H9 (cell line): Measurements from ENCODE around the gene WDFY1. TPM values are rescaled to one million over a fixed set of nuclear protein-coding genes. Genes with fewer than 3 reads are reported as not detected.

Experiments
- DNase-seq: peaks from one replicate; pipeline ENCODE4 v3.0.0-alpha.2; 2017
- H2AFZ ChIP-seq: one replicate; pipeline ENCODE4 v1.6.1; 2013; ENCODE audit warnings: mild to moderate bottlenecking, low read length, control low read depth, moderate library complexity
- H2AK5ac ChIP-seq: 2 replicates; pipeline ENCODE4 v1.6.1; 2013; ENCODE audit warnings: low read length, control low read depth, mixed read lengths; ENCODE audit not compliant: insufficient read length
- H2BK120ac ChIP-seq: one replicate; pipeline ENCODE4 v1.6.1; 2013; ENCODE audit warnings: low read depth, mild to moderate bottlenecking, low read length, control low read depth, inconsistent platforms; ENCODE audit not compliant: poor library complexity, severe bottlenecking
- H2BK12ac ChIP-seq: 2 replicates; pipeline ENCODE4 v1.6.1; 2013; ENCODE audit warnings: low read length, control low read depth, mixed read lengths, low read depth; ENCODE audit not compliant: insufficient read length
- H2BK15ac ChIP-seq: 2 replicates; pipeline ENCODE4 v1.6.1; 2013; ENCODE audit warnings: low read depth, low read length, control low read depth
- H2BK20ac ChIP-seq: one replicate; pipeline ENCODE4 v1.6.1; 2013; ENCODE audit warnings: low read depth, mild to moderate bottlenecking, low read length, control low read depth, inconsistent platforms; ENCODE audit not compliant: poor library complexity, severe bottlenecking
- H2BK5ac ChIP-seq: 2 replicates; pipeline ENCODE4 v1.6.1; 2013; ENCODE audit warnings: low read length, control low read depth, mixed read lengths; ENCODE audit not compliant: insufficient read length
- H3K14ac ChIP-seq: 2 replicates; pipeline ENCODE4 v1.6.1; 2013; ENCODE audit warnings: low read length, control low read depth; ENCODE audit not compliant: insufficient read depth
- H3K18ac ChIP-seq: 2 replicates; pipeline ENCODE4 v1.6.1; 2013; ENCODE audit warnings: low read depth, mild to moderate bottlenecking, mixed read lengths, low read length, control low read depth; ENCODE audit not compliant: insufficient read length
- H3K23ac ChIP-seq: 2 replicates; pipeline ENCODE4 v1.6.1; 2013; ENCODE audit warnings: low read length, control low read depth, mixed read lengths, low read depth; ENCODE audit not compliant: insufficient read length
- H3K23me2 ChIP-seq: 2 replicates; pipeline ENCODE4 v1.6.1; 2013; ENCODE audit warnings: low read depth, mild to moderate bottlenecking, mixed read lengths, low read length, control low read depth; ENCODE audit not compliant: insufficient read length, poor library complexity, severe bottlenecking
- H3K27ac ChIP-seq: 2 replicates; pipeline ENCODE4 v1.5.1; 2013; ENCODE audit warnings: low read length, control low read depth, mixed read lengths, low read depth; ENCODE audit not compliant: insufficient read length
- H3K27me3 ChIP-seq: 2 replicates; pipeline ENCODE4 v1.6.1; 2013; ENCODE audit warnings: low read length, control low read depth, inconsistent platforms; ENCODE audit not compliant: insufficient read depth
- H3K4ac ChIP-seq: 2 replicates; pipeline ENCODE4 v1.6.1; 2013; ENCODE audit warnings: low read depth, mild to moderate bottlenecking, control low read depth, inconsistent platforms, low read length, moderate library complexity
- H3K4me1 ChIP-seq: 2 replicates; pipeline ENCODE4 v1.6.1; 2013; ENCODE audit warnings: low read length, control low read depth, inconsistent platforms; ENCODE audit not compliant: insufficient read depth
- H3K4me2 ChIP-seq: 2 replicates; pipeline ENCODE4 v1.6.1; 2013; ENCODE audit warnings: low read length, control low read depth, mixed read lengths; ENCODE audit not compliant: insufficient read length, insufficient read depth
- H3K56ac ChIP-seq: 2 replicates; pipeline ENCODE4 v1.6.1; 2013; ENCODE audit warnings: low read depth, mild to moderate bottlenecking, mixed read lengths, low read length, control low read depth; ENCODE audit not compliant: insufficient read length
- H3K79me1 ChIP-seq: 2 replicates; pipeline ENCODE4 v1.6.1; 2013; ENCODE audit warnings: low read depth, mild to moderate bottlenecking, moderate library complexity, low read length, control low read depth, inconsistent platforms; ENCODE audit not compliant: insufficient read depth, poor library complexity, severe bottlenecking
- H3K79me2 ChIP-seq: 2 replicates; pipeline ENCODE4 v1.6.1; 2013; ENCODE audit warnings: low read length, control low read depth, inconsistent platforms; ENCODE audit not compliant: insufficient read depth
- H3K9ac ChIP-seq: 2 replicates; pipeline ENCODE4 v1.6.1; 2013; ENCODE audit warnings: low read length, control low read depth, mixed read lengths; ENCODE audit not compliant: insufficient read length; ENCODE audit errors: extremely low read depth
- H3K9me3 ChIP-seq: one replicate; pipeline ENCODE4 v1.6.1; 2013; ENCODE audit warnings: low read depth, low read length, inconsistent platforms; ENCODE audit not compliant: control insufficient read depth
- H3T11ph ChIP-seq: one replicate; pipeline ENCODE4 v1.6.1; 2013; ENCODE audit warnings: mild to moderate bottlenecking, low read length, control low read depth, inconsistent platforms
- H4K20me1 ChIP-seq: one replicate; pipeline ENCODE4 v1.6.1; 2013; ENCODE audit not compliant: control insufficient read depth, insufficient read length, insufficient read depth
- H4K5ac ChIP-seq: 2 replicates; pipeline ENCODE4 v1.6.1; 2013; ENCODE audit warnings: low read depth, mild to moderate bottlenecking, mixed read lengths, low read length, control low read depth; ENCODE audit not compliant: insufficient read length
- H4K8ac ChIP-seq: replicated peaks from 2 replicates; pipeline ENCODE4 v1.6.1; 2013; ENCODE audit warnings: low read length, control low read depth, mixed read lengths, low read depth; ENCODE audit not compliant: insufficient read length
- H4K91ac ChIP-seq: 2 replicates; pipeline ENCODE4 v1.6.1; 2013; ENCODE audit warnings: low read depth, mild to moderate bottlenecking, moderate library complexity, mixed read lengths, low read length, control low read depth; ENCODE audit not compliant: insufficient read length
- H3K27ac Mint-ChIP-seq, 3 experiments: 2 replicates in 2 of 3; 3 replicates in 1 of 3; pipeline ENCODE4 v1.8.0; 2020 to 2021; ENCODE audit warnings: mixed read lengths in 3 of 3, mild to moderate bottlenecking in 1 of 3, moderate library complexity in 1 of 3
- H3K27me3 Mint-ChIP-seq: 2 replicates; pipeline ENCODE4 v1.8.0; 2021; ENCODE audit warnings: low read depth, mild to moderate bottlenecking, moderate library complexity, mixed read lengths
- H3K36me3 Mint-ChIP-seq, 3 experiments: 2 replicates in 2 of 3; 3 replicates in 1 of 3; pipeline ENCODE4 v1.8.0; 2020 to 2021; ENCODE audit warnings: low read depth in 3 of 3, mixed read lengths in 3 of 3; ENCODE audit not compliant: insufficient read depth in 1 of 3
- H3K4me1 Mint-ChIP-seq, 2 experiments: 2 replicates each; pipeline ENCODE4 v1.8.0; 2020; ENCODE audit warnings: mixed read lengths in 2 of 2
- H3K4me3 Mint-ChIP-seq, 2 experiments: 2 replicates in 1 of 2; 3 replicates in 1 of 2; pipeline ENCODE4 v1.8.0; 2020 to 2021; ENCODE audit warnings: mild to moderate bottlenecking in 2 of 2, mixed read lengths in 2 of 2, moderate library complexity in 1 of 2
- H3K9me3 Mint-ChIP-seq, 2 experiments: 2 replicates in 1 of 2; 3 replicates in 1 of 2; pipeline ENCODE4 v1.8.0; 2020; ENCODE audit warnings: mild to moderate bottlenecking in 2 of 2, mixed read lengths in 2 of 2, moderate library complexity in 1 of 2
- WGBS: extraction: QIAGEN DNeasy Blood & Tissue Kit; methylation state at CpG from one replicate; pipeline ENCODE4 v1.1.7; 2013; ENCODE audit warnings: missing lambda C conversion rate, low lambda C conversion rate, mixed read lengths; ENCODE audit not compliant: insufficient read length; ENCODE audit errors: extremely low coverage; 5-methylcytosine and 5-hydroxymethylcytosine counted together
- total RNA-seq: library from RNA; stranded (reverse); gene quantifications from 2 replicates; pipeline ENCODE4 v1.2.1, GENCODE V29; 2021
- TF ChIP-seq, protein P1 (sequence below): fragments of 200-600 bp; sonication (generic); conservative IDR thresholded peaks from 3 replicates; pipeline ENCODE4 v1.8.0; 2021; ENCODE audit warnings: antibody characterized with exemption, mild to moderate bottlenecking

The WDFY1 gene
- total RNA-seq, 1 experiment from 2014 or later = 54.1 TPM

DNA sequence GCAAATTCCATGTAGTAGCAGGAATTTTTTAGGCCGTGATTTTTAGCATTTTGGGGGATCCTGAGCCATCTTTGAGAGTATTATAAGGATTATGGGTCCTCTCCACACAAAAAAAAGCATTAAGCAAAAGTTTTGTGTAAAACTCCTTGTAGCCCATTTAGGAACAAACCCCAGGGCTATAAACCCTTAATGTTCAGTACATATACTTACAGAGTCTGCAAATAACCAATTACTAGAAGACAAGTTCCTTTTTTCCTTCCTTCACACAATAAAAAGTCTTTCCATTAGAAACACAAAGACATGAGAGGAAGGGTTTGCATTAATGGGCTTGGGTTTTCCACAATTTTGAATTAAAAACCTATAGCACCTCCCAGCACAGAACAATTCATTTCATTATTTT lies 44.6 kb downstream of the WDFY1 start:
- H4K91ac ChIP-seq = no peak overlapping the region
- Mint-ChIP-seq H3K27me3 (no peaks in the 10 kb centered on the region), H3K4me1 (no peaks in the 10 kb centered on the region), H3K9me3 (no peaks in the 10 kb centered on the region), H3K27ac (no peak overlapping the region), H3K4me3 (no peak overlapping the region), H3K36me3 (peaks cover 14 to 53% (median 51%) of the 10 kb centered on the region in 3 experiments; a peak in 6 of 7 replicates)
- no peak overlapping the region for H4K8ac ChIP-seq
- no peaks in the 10 kb centered on the region for H3K27me3 ChIP-seq
- H3K9me3 ChIP-seq = no peaks in the 10 kb centered on the region
- H2BK20ac ChIP-seq = no peak overlapping the region
- no peaks in the 10 kb centered on the region for H3K79me1 ChIP-seq
- no CpG with 5 or more reads among the region's 1 CpG for WGBS
- H2AK5ac ChIP-seq = no peak overlapping the region
- TF ChIP-seq, protein P1, sequence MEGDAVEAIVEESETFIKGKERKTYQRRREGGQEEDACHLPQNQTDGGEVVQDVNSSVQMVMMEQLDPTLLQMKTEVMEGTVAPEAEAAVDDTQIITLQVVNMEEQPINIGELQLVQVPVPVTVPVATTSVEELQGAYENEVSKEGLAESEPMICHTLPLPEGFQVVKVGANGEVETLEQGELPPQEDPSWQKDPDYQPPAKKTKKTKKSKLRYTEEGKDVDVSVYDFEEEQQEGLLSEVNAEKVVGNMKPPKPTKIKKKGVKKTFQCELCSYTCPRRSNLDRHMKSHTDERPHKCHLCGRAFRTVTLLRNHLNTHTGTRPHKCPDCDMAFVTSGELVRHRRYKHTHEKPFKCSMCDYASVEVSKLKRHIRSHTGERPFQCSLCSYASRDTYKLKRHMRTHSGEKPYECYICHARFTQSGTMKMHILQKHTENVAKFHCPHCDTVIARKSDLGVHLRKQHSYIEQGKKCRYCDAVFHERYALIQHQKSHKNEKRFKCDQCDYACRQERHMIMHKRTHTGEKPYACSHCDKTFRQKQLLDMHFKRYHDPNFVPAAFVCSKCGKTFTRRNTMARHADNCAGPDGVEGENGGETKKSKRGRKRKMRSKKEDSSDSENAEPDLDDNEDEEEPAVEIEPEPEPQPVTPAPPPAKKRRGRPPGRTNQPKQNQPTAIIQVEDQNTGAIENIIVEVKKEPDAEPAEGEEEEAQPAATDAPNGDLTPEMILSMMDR = no peak
- H2BK120ac ChIP-seq = no peak overlapping the region
- no peak overlapping the region for H4K5ac ChIP-seq
- H4K20me1 ChIP-seq = no peaks in the 10 kb centered on the region
- no peak overlapping the region for H3K23ac ChIP-seq
- H3K4me2 ChIP-seq = no peak overlapping the region
- no peak overlapping the region for H3K27ac ChIP-seq
- no peak overlapping the region for H3K4ac ChIP-seq
- H3K56ac ChIP-seq = no peak overlapping the region
- H3T11ph ChIP-seq = no peak overlapping the region
- H3K14ac ChIP-seq = no peak overlapping the region
- H3K9ac ChIP-seq = no peak overlapping the region
- no peak overlapping the region for H3K18ac ChIP-seq
- H3K23me2 ChIP-seq = no peaks in the 10 kb centered on the region
- no peaks in the 10 kb centered on the region for H3K4me1 ChIP-seq
- no peak overlapping the region for H2BK5ac ChIP-seq
- no peaks in the 10 kb centered on the region for H3K79me2 ChIP-seq
- H2AFZ ChIP-seq = no peak overlapping the region
- H2BK15ac ChIP-seq = no peak overlapping the region
- no peak overlapping the region for H2BK12ac ChIP-seq
- DNase-seq = no peak
